Erythroblast (primary cell): ENCODE measurements around the gene CTNNA3.

ENCODE experiments used
- GATA1 ChIP-seq: IDR thresholded peaks from 2 replicates; pipeline ENCODE4 v1.6.1; 2011; ENCODE audit warnings: low read depth, mild to moderate bottlenecking, control low read depth, low read length, moderate library complexity
- POLR2A ChIP-seq: IDR thresholded peaks from 2 replicates; pipeline ENCODE4 v1.6.1; 2011; ENCODE audit warnings: mild to moderate bottlenecking, low read length

DNA sequence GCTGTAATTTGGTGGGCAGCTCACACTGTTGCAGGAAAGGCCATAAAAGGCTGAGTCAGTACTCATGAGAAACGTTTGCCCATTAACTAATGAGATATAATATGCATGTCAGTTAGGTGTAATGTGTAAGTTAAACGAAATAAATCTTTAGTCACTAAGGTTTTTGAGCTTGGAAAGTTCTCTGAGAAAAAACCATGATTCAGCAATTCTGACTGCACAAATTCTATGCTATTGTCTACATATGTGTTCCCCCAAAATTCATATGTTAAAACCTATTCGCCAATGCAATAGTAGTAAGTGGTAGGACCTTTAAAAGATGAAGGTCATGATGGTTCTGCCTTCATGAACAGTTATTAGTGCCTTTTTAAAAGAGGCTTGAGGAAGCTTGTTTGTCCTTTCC, 1329.8 kb downstream of the CTNNA3 start:
- TF ChIP-seq POLR2A (no peak), GATA1 (no peak)
